NCI-H146 treated with DMSO at 0.1 percent for 48 hours (cell line): ENCODE results near the gene AIP.

Source experiments
- DNase-seq: peaks from one replicate; lab custom pipeline; 2025; ENCODE audit not compliant: unreplicated experiment; lab: John Stamatoyannopoulos, UW

The AIP gene

GRCh38 chr11:67525275-67525976, 42.6 kb downstream of the AIP start:
- no peak for DNase-seq

DNA sequence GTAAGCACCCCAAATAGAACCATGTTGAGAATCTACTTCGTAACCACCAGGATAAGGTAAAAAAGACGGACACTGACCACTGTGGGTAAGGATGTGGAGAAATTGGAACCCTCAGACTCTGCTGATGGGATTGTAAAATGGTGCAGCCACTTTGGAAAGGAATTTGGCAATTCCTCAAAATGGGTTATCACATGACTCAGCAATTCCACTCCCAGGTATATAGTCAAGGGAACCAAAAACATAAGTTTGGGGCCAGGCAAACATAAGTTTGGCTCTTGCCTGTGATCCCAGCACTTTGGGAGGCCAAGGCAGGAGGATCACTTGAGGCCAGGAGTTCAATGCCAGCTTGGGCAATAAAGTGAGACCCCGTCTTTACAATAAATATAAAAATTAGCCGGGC, 45.5 kb downstream of the AIP start:
- DNase-seq = no peak

DNA sequence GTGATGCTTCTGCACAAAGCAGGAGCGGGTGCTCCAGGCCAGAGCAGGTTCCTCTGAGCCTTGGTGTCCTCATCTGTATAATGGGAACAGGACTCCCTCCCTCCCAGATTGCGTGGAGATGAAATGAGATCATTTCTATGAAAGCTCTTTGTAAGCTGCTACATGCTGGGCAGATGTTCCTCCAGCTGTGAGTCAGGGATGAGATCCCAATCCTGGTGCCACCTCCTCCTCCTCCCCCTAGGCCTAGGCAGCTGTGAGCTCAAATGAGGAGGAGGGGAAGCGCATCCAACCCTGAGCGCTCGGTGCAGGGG, 47.4 kb downstream of the AIP start:
- DNase-seq = no peak

- DNase-seq = no peak
Measured at GRCh38 chr11:67532889-67533288, 50.1 kb downstream of the AIP start.

DNA sequence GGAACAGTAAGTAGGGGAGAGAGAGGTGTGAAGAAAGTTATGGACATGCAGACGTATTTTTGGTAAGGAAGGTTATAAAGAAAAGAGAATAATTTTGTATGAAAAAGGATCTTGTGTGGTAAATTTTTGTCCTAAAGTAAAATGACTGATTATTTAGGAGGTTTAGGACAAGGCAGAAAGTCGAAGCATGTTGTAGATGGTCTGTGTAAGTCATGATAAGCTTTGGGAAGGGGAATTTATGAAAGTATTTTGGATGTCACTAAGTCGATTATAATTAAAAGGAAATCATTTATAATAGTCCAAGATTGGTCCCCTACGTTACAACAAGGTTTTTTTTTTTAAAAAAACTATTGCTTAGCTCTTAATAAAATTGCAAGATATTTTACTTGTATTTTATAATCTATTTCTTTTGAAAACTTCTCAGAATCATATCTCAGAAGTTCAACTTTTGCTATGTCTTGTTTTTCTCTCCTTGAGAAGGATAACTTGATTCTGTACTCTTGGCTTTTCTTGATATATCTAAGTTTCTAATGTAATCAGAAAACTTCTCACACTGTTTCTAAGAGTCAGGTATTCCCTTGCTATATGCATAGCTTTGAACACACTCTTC, 51.3 kb downstream of the AIP start:
- DNase-seq = no peak

DNA sequence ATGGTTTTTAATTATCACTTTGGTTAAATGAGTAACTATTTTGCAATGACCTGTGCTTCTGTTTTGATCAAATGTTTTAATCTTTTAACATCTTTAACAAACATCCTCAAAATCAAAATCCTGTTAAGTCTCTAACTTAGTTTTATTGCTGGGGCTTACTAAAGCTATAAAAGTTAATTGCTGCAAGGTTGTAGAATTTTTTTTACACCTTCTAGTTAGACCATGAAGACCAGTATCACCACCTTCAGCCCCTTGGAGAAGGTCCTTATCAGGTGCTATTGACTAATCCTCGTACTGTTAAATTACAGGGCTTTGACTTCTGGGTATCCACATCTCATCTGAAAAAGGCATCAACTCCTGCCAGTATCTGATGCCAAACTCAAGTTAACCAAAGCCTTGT, 52.7 kb downstream of the AIP start:
- no peak for DNase-seq

GRCh38 chr11:67538306-67538705, 55.5 kb downstream of the AIP start:
- no peak for DNase-seq

- no peak for DNase-seq
Measured at GRCh38 chr11:67538823-67539505, 56.1 kb downstream of the AIP start.

- DNase-seq = no peak
Measured at GRCh38 chr11:67539550-67539949, 56.7 kb downstream of the AIP start.
